Fibroblast of mammary gland (primary cell): Measurements from ENCODE around the gene EFCAB9.

ENCODE experiments used
- DNase-seq: peaks from one replicate; pipeline ENCODE4 v3.0.0-alpha.2; 2010; ENCODE audit warnings: low read depth
- H3K4me3 ChIP-seq: 2 replicates; pipeline ENCODE4 v1.5.1; 2011; ENCODE audit warnings: low read depth, mild to moderate bottlenecking, low read length, moderate library complexity; ENCODE audit not compliant: control insufficient read depth
- CTCF ChIP-seq: conservative IDR thresholded peaks from 2 replicates; pipeline ENCODE4 v1.5.1; 2011; ENCODE audit warnings: low read depth, low read length, inconsistent platforms; ENCODE audit not compliant: control insufficient read depth, insufficient read depth

The EFCAB9 gene

GRCh38 chr5:172165465-172165864 is 28.5 kb upstream of the EFCAB9 start:
- DNase-seq = no peak

GRCh38 chr5:172166030-172166826 is 27.7 kb upstream of the EFCAB9 start:
- DNase-seq = no peak
- TF ChIP-seq CTCF = no peak
- H3K4me3 ChIP-seq = no peak overlapping the region

More at GRCh38 chr5:172165465-172165864, 28.5 kb upstream of the EFCAB9 start:
- no peak overlapping the region for H3K4me3 ChIP-seq
- no peak for TF ChIP-seq CTCF

DNA sequence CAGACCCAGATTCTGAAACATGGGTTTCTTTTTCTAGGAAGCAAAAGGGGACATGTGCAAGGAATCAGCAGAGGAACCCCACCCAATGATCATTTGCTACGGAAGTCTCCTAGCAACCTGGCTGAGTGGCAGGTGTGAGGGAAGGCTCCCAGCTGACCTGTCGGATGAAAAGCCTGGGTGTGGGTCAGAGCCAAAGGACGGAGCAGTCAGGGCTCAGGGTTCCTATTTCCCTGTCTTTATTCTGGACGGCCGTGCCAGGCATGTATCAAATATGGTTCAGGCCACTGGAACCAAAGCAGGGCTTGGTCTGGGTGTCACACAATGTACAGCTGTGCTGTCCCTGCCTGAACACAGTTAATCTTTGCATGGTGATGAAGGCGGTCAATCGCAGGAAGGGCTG is 26.1 kb upstream of the EFCAB9 start:
- no peak for TF ChIP-seq CTCF
- no peak for DNase-seq
- H3K4me3 ChIP-seq = no peak overlapping the region

DNA sequence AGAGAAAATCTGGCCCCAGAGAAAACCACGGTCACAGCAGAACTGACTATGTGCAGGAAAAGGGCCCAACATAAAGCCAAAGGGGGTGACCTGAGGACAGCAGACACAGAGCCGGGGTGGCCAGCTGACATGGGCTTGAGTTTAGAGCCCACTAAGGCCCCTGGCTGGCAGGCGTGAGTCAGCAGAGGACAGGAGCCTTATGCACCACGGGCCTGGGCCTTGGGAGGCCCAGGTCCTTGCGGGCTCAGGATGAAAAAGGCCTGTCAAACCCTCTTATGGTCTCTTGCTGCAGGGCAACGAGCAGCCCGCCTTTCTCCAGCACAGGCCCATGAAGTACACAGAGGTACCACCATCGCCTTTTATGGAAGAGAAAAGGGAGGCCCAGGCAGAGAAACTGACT is 25.7 kb upstream of the EFCAB9 start:
- H3K4me3 ChIP-seq = no peak overlapping the region
- no peak for DNase-seq
- no peak for TF ChIP-seq CTCF

GRCh38 chr5:172169216-172169615 is 24.8 kb upstream of the EFCAB9 start:
- DNase-seq = no peak
- H3K4me3 ChIP-seq = no peak overlapping the region
- TF ChIP-seq CTCF = no peak

DNA sequence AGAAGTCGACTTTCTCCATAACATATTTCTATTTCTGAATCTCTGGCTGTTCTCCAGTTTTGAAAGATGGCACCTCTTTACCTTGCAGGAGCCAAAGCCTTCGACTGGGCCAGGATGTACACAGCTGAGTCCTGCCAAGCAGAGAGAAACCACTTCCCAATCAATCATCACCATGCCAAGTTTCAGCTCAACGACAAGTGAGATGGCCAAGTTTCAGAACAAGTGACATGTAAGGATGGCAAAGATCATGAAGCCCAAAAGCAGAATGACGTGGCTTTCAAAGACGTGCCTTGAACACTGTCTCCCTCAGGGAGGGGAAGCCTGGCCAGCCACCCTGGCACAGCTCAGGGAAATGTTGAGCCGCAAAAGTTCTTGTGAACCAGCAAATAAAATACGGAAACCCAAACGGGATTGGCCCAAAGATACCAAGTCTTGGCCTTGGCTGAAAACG is 23.7 kb upstream of the EFCAB9 start:
- no peak overlapping the region for H3K4me3 ChIP-seq
- no peak for TF ChIP-seq CTCF
- DNase-seq = no peak

DNA sequence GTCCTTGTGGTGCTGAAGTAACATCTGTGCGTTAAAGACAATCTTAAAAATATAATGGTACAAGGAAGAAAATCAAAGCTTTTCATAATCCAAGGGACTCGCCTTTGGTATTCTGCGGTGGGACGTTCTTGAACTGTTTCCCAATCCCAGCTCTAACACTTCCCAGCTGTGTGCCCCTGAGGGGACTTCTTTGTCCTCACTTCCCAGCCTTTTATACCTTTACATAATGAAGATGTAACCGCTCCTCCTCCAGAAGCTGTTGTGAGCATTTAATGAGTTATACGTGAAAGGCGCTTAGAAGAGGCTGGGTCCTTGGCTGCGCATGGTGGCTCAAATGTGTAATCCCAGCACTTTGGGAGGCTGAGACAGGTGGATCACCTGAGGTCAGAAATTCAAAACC is 22.9 kb upstream of the EFCAB9 start:
- no peak for TF ChIP-seq CTCF
- H3K4me3 ChIP-seq = no peak overlapping the region
- DNase-seq = no peak
